Activated naive CD4-positive, alpha-beta T cell treated with anti-CD3 and anti-CD28 coated beads for 36 hours (primary cell): ENCODE data around the gene PSMA4. TPM values are rescaled to one million over a fixed set of nuclear protein-coding genes. Genes with fewer than 3 reads are reported as not detected.
"Not testable (repeated sequence)": the region's sequence is repeated elsewhere in the genome, so short reads cannot be mapped to it uniquely, and the experiment has no call there.

ENCODE experiments used
- CTCF ChIA-PET: fragments of 350-600 bp; sonication (Branson Sonifier 250); formaldehyde crosslinking; loops from one replicate; lab custom pipeline; 2021; ENCODE audit warnings: antibody characterized with exemption; lab: Charles Lee
- DNase-seq: peaks from one replicate; pipeline ENCODE4 v3.0.0-alpha.2; 2020
- H3K27ac Mint-ChIP-seq: one replicate; pipeline ENCODE4 v1.8.0; 2021; ENCODE audit warnings: mild to moderate bottlenecking, mixed read lengths
- H3K27me3 Mint-ChIP-seq: one replicate; pipeline ENCODE4 v1.8.0; 2021; ENCODE audit warnings: low read depth, mixed read lengths
- H3K36me3 Mint-ChIP-seq: one replicate; pipeline ENCODE4 v1.8.0; 2021; ENCODE audit warnings: low read depth, mixed read lengths
- H3K4me1 Mint-ChIP-seq: one replicate; pipeline ENCODE4 v1.8.0; 2021; ENCODE audit warnings: low read depth, mixed read lengths
- H3K4me3 Mint-ChIP-seq: one replicate; pipeline ENCODE4 v1.8.0; 2021; ENCODE audit warnings: mild to moderate bottlenecking, moderate library complexity, mixed read lengths
- H3K9me3 Mint-ChIP-seq: one replicate; pipeline ENCODE4 v1.8.0; 2021; ENCODE audit warnings: mixed read lengths
- intact Hi-C: fragments of 100-400 bp; cut with micrococcal nuclease; formaldehyde crosslinking; loops from one replicate; pipeline ENCODE4 v1.15.1; 2023
- total RNA-seq, 2 experiments: library from RNA; stranded (reverse); gene quantifications; one replicate each; pipeline ENCODE4 v1.2.3, GENCODE V29; 2021

The PSMA4 gene
- total RNA-seq = 100 to 1,000 TPM; 306 to 310 TPM

- CTCF ChIA-PET = interaction anchor here (0.6 to 0.8 kb wide), 4 partner anchors 9 to 266 kb away, joined by 3 to 4 read pairs (median 3); no protein-coding TSS in a partner anchor
- peak within 1 kb of the TSS; percentile 84 for H3K4me3 Mint-ChIP-seq
- no peaks in the 10 kb centered on the region for H3K27me3 Mint-ChIP-seq
- H3K36me3 Mint-ChIP-seq = peaks cover 29% of the 10 kb centered on the region
- peak; percentile 94 for DNase-seq
- intact Hi-C loops = loop anchor here (1.0 to 5.0 kb wide), 5 partner anchors 26 to 332 kb away; partner anchors contain the start of genes HYKK, IREB2, MORF4L1 and SKIC8
- H3K9me3 Mint-ChIP-seq = no peaks in the 10 kb centered on the region
- peak within 1 kb of the TSS; percentile 90 for H3K27ac Mint-ChIP-seq
- peaks cover 23% of the 10 kb centered on the region for H3K4me1 Mint-ChIP-seq
Observed at GRCh38 chr15:78540141-78540870, at the start of gene PSMA4. Gene PSMA4 (plus strand): TSS chr15:78540444. CDS start chr15:78541928, 1,484 bp downstream.

GRCh38 chr15:78492872-78493271, 47.4 kb upstream of the PSMA4 start:
- CTCF ChIA-PET = no interaction called here
- H3K4me3 Mint-ChIP-seq = no peak overlapping the region
- H3K9me3 Mint-ChIP-seq = no peaks in the 10 kb centered on the region

GRCh38 chr15:78501857-78502256, 38.4 kb upstream of the PSMA4 start:
- H3K27ac Mint-ChIP-seq = no peak overlapping the region
- H3K27me3 Mint-ChIP-seq = no peaks in the 10 kb centered on the region
- intact Hi-C loops = no loop called here
- H3K4me1 Mint-ChIP-seq = peaks cover 3% of the 10 kb centered on the region
- H3K9me3 Mint-ChIP-seq = peaks cover 3% of the 10 kb centered on the region
- CTCF ChIA-PET = interaction anchor here (0.7 to 0.8 kb wide), 2 partner anchors 13 to 346 kb away, joined by 3 read pairs; no protein-coding TSS in a partner anchor
- peaks cover 17% of the 10 kb centered on the region for H3K36me3 Mint-ChIP-seq
- no peak for DNase-seq
- no peak overlapping the region for H3K4me3 Mint-ChIP-seq

More at GRCh38 chr15:78492872-78493271, 47.4 kb upstream of the PSMA4 start:
- Mint-ChIP-seq H3K27me3 (no peaks in the 10 kb centered on the region), H3K27ac (no peak overlapping the region), H3K36me3 (peaks cover 33% of the 10 kb centered on the region), H3K4me1 (peaks cover 2% of the 10 kb centered on the region)
- DNase-seq = no peak
- intact Hi-C loops = no loop called here

- DNase-seq = no peak
- H3K4me3 Mint-ChIP-seq = no peak overlapping the region
- CTCF ChIA-PET = interaction anchor here (0.7 to 0.8 kb wide), 2 partner anchors 13 to 346 kb away, joined by 3 read pairs; no protein-coding TSS in a partner anchor
- peaks cover 3% of the 10 kb centered on the region for H3K9me3 Mint-ChIP-seq
- H3K36me3 Mint-ChIP-seq = peaks cover 17% of the 10 kb centered on the region
- intact Hi-C loops = no loop called here
- H3K27me3 Mint-ChIP-seq = no peaks in the 10 kb centered on the region
- H3K4me1 Mint-ChIP-seq = peaks cover 5% of the 10 kb centered on the region
- no peak overlapping the region for H3K27ac Mint-ChIP-seq
Observed at GRCh38 chr15:78502641-78503040, 37.6 kb upstream of the PSMA4 start.

GRCh38 chr15:78506971-78507830, 33.0 kb upstream of the PSMA4 start, which contains the start of gene HYKK:
Gene HYKK (plus strand): TSS chr15:78507577. CDS start chr15:78513089, 5,512 bp downstream.
- H3K27ac Mint-ChIP-seq = no peak within 1 kb of the TSS
- peaks cover 20% of the 10 kb centered on the region for H3K4me1 Mint-ChIP-seq
- intact Hi-C loops = loop anchor here (1.0 to 5.0 kb wide), 3 partner anchors 33 to 70 kb away; partner anchors contain the start of genes IREB2 and PSMA4
- no peaks in the 10 kb centered on the region for H3K9me3 Mint-ChIP-seq
- no peaks in the 10 kb centered on the region for H3K27me3 Mint-ChIP-seq
- CTCF ChIA-PET = no interaction called here
- H3K4me3 Mint-ChIP-seq = peak within 1 kb of the TSS; percentile 75
- H3K36me3 Mint-ChIP-seq = no peaks in the 10 kb centered on the region
- DNase-seq = peak; percentile 87

GRCh38 chr15:78507831-78508160, 32.4 kb upstream of the PSMA4 start:
- Mint-ChIP-seq H3K27me3 (no peaks in the 10 kb centered on the region), H3K9me3 (no peaks in the 10 kb centered on the region), H3K4me1 (peaks cover 20% of the 10 kb centered on the region), H3K4me3 (peak overlapping the region; percentile 75), H3K36me3 (no peaks in the 10 kb centered on the region), H3K27ac (no peak overlapping the region)
- no peak for DNase-seq
- intact Hi-C loops = loop anchor here (1.0 to 5.0 kb wide), 3 partner anchors 33 to 70 kb away; partner anchors contain the start of genes IREB2 and PSMA4
- CTCF ChIA-PET = no interaction called here

- H3K4me3 Mint-ChIP-seq = peak overlapping the region; percentile 75
- no peaks in the 10 kb centered on the region for H3K9me3 Mint-ChIP-seq
- intact Hi-C loops = loop anchor here (5.0 kb wide), 2 partner anchors 54 to 71 kb away; partner anchors contain the start of gene IREB2
- H3K27me3 Mint-ChIP-seq = no peaks in the 10 kb centered on the region
- DNase-seq = no peak
- H3K36me3 Mint-ChIP-seq = no peaks in the 10 kb centered on the region
- CTCF ChIA-PET = no interaction called here
- H3K4me1 Mint-ChIP-seq = peaks cover 20% of the 10 kb centered on the region
- H3K27ac Mint-ChIP-seq = no peak overlapping the region
Observed at GRCh38 chr15:78508272-78508671, 32.0 kb upstream of the PSMA4 start.

- Mint-ChIP-seq H3K4me1 (peaks cover 20% of the 10 kb centered on the region), H3K36me3 (no peaks in the 10 kb centered on the region), H3K27ac (no peak overlapping the region), H3K4me3 (no peak overlapping the region), H3K27me3 (no peaks in the 10 kb centered on the region), H3K9me3 (no peaks in the 10 kb centered on the region)
- no peak for DNase-seq
- CTCF ChIA-PET = interaction anchor here (0.7 kb wide), 1 partner anchor 40 kb away, joined by 5 read pairs; no protein-coding TSS in a partner anchor
- intact Hi-C loops = loop anchor here (5.0 kb wide), 2 partner anchors 52 to 73 kb away; partner anchors contain the start of gene IREB2
Observed at GRCh38 chr15:78509726-78510312, 30.4 kb upstream of the PSMA4 start.

- DNase-seq, H3K36me3 Mint-ChIP-seq, intact Hi-C loops, CTCF ChIA-PET, H3K9me3 Mint-ChIP-seq, H3K4me3 Mint-ChIP-seq, H3K27ac Mint-ChIP-seq, H3K4me1 Mint-ChIP-seq, H3K27me3 Mint-ChIP-seq: not testable (repeated sequence)
Observed at GRCh38 chr15:78520035-78520434, 20.2 kb upstream of the PSMA4 start.

- Mint-ChIP-seq H3K4me3 (no peak overlapping the region), H3K4me1 (no peaks in the 10 kb centered on the region), H3K36me3 (no peaks in the 10 kb centered on the region), H3K27me3 (no peaks in the 10 kb centered on the region), H3K9me3 (no peaks in the 10 kb centered on the region), H3K27ac (no peak overlapping the region)
- CTCF ChIA-PET = no interaction called here
- DNase-seq = no peak
- intact Hi-C loops = no loop called here
Observed at GRCh38 chr15:78524230-78524629, 16.0 kb upstream of the PSMA4 start.

- H3K9me3 Mint-ChIP-seq = no peaks in the 10 kb centered on the region
- no peak overlapping the region for H3K27ac Mint-ChIP-seq
- no peaks in the 10 kb centered on the region for H3K4me1 Mint-ChIP-seq
- DNase-seq = no peak
- H3K27me3 Mint-ChIP-seq = no peaks in the 10 kb centered on the region
- no peaks in the 10 kb centered on the region for H3K36me3 Mint-ChIP-seq
- intact Hi-C loops = no loop called here
- CTCF ChIA-PET = no interaction called here
- no peak overlapping the region for H3K4me3 Mint-ChIP-seq
Observed at GRCh38 chr15:78527325-78527724, 12.9 kb upstream of the PSMA4 start.

- H3K27me3 Mint-ChIP-seq = no peaks in the 10 kb centered on the region
- H3K27ac Mint-ChIP-seq = no peak overlapping the region
- no peaks in the 10 kb centered on the region for H3K9me3 Mint-ChIP-seq
- H3K36me3 Mint-ChIP-seq = no peaks in the 10 kb centered on the region
- no peak for DNase-seq
- H3K4me1 Mint-ChIP-seq = no peaks in the 10 kb centered on the region
- H3K4me3 Mint-ChIP-seq = no peak overlapping the region
- intact Hi-C loops = no loop called here
- CTCF ChIA-PET = interaction anchor here (0.5 to 1.4 kb wide), 2 partner anchors 53 to 207 kb away, joined by 3 read pairs; no protein-coding TSS in a partner anchor
Observed at GRCh38 chr15:78533331-78533730, 6.9 kb upstream of the PSMA4 start.
